ENCODE measurements around the gene ENAH.
"Not testable (repeated sequence)": the region's sequence is repeated elsewhere in the genome, so short reads cannot be mapped to it uniquely, and the experiment has no call there.

The ENAH gene

DNA sequence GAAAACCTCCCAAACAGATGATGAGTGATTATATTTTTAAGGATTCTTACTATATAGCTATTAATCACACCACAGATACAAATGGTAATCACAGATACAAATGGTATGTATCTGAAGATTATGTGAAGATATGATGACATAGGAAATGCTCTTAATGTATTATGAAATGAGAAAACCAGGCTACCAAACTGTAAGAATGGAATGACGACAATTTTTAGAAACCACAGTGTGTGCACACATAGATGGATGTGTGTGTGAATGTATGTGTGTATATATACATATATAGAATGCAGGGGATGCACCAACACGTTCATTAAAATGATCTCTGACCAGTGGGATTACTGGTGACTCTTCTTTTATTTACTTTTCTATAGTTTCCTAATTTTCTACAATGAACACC lies 21.5 kb upstream of the ENAH start:
- DNase-seq: no peak

DNA sequence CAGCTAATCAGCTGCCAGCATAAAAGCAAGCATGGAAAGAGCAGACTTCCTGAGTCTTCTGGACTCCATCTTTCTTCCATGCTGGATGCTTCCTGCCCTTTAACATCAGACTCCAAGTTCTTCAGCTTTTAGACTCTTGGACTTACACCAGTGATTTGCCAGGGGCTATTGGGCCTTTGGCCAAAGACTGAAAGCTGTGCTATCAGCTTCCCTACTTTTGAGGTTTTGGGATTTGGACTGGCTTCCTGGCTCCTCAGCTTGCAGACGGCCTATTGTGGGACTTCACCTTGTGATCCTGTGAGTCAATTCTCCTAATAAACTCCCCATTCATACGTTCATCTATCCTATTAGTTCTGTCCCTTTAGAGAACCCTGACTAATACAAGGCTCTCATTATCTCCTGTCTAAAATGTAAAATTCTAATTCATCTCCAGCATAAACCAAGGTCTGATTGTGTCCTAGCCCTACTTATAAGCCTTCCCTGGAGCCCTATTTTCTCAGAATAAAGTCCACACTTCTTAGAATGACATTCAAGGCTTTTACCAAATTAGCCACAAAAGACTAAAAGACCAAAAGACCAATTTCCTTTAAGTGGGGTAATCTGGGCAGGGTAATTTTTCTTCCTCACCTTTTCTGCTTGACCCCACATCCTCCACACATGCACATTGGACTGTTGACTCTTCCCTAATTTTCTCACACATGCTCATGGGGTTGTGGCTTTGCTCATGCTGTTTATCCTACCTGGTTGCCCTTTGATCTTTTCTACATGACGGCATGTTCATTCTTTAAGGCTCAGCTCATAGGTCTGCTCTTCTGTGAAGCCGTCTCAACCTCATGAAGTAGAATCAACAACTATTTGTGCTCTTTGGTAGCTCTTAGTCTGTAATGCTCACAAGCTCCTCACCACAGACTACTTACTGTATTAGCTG lies 18.1 kb upstream of the ENAH start:
- DNase-seq: no peak

DNA sequence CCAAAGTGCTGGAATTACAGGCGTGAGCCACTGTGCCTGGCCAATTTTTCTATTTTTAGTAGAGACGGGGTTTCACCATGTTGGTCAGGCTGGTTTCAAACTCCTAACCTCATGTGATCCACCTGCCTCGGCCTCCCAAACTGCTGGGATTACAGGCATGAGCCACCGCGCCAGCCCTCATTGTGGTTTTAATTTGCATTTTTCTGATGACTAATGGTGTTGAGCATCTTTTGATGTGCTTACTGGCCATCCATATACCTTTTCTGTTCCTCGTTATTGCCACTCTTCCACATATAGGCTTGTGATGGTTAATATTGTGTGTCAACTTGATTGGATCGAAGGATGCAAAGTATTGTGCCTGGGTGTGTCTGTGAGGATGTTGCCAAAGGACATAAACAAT lies 17.4 kb upstream of the ENAH start:
- no peak for DNase-seq

DNA sequence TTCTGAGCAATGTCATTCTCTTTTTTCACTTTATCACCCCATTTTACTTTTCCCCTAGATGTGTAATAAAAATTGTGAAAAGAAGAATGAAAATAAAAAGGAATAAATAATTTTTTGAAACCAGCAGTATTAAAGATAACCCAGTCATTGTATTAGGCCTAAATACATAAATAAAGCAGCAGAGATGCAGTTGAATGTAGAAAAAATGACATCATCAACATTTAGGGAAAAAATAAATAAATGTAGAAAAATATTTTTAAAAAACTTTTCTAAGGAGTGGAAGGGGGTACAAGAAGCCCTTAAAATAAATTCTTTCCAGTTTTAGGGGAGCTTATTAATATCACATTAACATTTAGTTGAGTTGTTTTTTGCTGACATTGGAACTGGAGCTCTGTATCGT lies 15.3 kb upstream of the ENAH start:
- no peak for DNase-seq

DNA sequence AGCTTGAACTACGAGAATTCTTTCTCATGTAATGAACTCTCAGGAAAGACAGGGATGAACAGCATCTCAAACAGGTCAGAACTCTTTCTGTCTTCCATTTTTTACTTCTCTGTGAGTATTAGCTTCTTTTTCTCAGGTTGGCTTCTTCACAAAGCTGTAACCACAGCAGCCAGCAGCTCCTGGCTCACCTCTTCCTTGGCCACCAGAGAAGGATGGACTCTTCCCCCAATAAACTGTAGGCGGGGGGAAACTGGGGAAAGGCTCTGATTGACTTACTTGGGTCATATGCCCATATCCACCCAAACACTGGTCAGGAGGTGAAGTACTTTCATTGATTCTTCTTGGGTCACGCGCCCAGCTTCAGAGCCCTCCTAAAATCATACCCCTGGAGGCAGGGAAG lies 14.4 kb upstream of the ENAH start:
- DNase-seq: no peak

DNA sequence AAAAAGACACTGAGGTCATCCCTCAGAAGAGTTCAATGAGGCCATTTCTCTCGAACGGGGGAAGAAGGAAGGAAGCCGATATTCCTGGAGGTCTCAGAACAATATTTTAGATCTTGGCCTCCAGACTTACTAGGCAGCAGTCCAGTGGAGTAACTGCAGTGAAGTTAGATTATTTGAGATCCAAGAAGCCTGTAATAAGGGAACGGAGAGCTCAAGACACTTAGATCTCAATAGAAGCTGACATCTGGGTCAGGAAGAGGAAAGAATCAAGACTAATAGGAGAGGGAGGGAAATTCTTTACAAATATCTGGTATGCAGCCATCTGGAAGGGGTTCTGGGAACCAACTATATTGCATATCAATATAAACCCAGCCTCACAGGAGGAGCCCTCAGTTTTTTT lies 13.6 kb upstream of the ENAH start:
- no peak for DNase-seq

DNA sequence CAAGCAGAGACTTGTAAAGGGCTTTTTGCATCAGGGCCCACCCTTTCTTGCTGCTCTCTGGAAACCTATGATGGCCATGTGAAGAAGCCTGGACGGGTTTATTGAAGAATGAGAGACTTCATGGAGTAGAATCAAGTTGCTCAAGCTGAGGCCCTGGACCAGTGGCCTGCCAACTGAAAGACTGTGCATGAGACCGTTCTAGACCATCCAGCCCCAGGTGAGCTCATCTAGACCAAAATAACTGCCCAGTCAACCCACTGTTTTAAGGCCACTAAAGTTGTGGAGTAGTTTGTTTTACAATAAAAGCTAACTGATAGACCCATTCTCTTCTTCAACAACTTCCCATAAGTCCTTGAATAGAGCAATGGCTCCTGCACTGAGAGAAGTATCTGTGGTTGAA lies 11.8 kb upstream of the ENAH start:
- no peak for DNase-seq

DNA sequence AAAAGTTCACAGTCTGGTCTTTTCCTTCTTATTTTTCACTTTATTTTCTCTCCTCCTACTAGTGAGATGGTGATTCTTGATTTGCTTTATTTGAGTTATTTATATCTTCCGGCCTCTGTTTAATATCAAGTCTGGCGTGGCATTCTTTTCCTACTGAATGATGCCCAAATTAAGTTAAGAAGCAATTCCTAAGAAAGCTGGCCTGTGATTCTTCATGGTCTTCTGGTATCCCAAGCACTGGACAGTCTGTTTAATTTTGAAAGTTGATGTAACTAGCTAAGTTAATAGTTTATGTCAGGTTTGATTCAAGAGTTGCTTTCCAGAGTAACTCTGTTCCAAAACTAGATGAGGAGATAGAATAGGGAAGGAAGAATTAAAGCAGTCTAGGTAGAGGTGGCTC lies 9.2 kb upstream of the ENAH start:
- no peak for DNase-seq

DNA sequence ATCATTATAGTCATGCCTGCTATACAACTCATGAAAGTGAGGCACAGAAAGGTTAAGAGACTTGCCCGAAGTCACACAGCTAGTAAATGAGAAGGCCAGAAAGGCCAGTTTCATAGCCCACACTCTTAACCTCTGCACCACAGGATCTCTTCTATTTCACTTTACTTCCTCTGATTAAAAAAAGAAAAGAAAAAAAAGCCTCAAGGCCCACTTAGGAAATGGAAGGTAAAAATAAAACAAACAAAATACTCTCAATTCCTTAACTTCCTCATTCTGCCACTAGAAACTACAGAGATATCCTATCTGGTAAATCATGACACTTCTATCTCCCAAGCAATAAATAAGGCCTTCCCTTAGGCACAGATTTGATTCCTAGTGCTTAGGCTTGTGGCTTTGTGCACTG lies 7.6 kb upstream of the ENAH start:
- DNase-seq: no peak

DNA sequence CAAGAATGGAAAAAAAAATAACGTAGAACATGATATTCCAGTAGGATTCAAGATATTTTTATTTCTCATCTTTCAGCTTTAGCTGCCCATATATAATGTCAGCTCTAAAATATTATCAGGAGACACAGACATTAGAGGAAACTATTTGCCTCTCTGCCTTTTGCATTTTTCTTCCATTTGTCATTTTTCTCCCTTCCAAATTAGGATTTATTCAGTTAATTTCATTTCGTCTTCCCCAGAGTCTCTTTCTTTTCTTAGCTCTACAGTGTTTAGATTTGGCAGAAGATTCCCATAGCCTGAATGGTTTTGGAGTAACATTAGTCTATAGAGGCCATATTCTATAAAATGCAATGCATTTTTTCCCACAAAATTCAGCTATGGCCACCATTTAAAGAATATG lies 5.1 kb upstream of the ENAH start:
- no peak for DNase-seq

DNA sequence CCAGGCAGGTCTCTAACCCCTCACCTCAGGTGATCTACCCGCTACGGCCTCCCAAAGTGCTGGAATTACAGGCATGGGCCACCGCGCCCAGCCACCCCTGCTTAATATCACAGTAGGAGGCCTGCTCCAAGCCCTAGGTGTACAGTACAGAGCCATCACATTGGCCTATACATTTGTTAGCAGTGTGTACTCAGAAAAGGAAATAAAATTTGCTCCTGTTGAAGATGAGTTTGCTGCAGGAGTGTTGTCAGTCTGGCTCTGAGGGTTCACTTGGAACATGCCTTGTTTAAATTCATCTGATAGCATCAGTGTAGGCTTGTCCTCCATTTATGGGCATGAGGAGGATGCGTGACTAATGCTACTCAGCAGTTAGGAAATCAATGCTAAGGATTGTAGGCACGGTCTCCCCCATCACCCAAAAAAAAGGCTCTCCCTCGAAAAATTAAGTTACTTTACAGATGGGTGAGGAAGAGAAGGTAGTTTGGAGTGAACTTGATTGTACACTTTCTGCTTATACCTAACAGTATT lies 4.6 kb upstream of the ENAH start:
- no peak for DNase-seq

DNA sequence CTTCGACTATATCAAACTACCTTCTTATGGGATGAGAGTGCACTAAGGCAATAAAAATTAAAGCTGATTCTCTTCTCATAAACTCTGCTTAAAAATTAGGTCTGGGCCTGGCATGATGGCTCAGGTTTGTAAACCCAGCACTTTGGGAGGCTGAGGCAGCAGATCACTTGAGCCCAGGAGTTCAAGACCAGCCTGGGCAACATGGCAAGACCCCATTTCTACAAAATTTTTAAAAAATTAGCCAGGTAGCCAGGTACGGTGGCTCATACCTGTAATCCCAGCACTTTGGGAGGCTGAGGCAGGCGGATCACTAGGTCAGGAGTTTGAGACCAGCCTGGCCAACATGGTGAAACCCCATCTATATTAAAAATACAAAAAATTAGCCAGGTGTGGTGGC lies 3.3 kb upstream of the ENAH start:
- not testable (repeated sequence) for DNase-seq

DNA sequence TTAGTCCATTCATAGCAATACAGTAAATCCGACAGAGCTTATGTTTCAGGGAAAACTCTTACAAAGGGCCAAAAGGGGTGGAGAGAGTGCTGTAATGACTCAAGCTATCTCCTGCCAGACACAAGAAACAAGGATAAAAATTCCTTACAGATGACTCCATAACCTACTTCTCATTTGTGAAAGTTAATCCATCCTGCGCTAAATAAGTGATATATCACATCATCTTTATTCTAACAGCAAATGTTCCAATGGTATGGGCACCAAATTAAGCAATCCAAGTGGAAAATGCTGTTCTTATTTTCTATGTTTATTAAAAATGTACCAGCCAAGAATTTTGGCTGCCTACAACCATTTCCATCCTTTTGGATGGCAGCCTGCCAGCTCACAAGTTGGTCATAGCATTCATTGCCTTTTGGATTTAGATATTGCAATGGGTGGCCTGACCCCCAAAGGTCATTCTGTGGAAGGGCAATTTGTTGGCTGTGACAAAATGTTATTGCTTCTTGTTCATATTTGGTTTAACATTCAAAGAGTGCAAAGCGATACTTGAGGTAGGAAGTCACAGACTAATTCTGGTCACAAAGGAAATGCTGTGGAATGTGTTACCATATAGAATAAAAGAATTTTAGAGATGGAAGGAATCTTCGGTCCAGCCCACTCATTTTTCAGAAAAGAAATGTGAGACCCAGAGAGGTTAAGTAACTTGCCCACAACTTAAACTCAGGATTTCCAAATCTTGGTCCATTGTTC lies 2.8 kb upstream of the ENAH start:
- DNase-seq: no peak

DNA sequence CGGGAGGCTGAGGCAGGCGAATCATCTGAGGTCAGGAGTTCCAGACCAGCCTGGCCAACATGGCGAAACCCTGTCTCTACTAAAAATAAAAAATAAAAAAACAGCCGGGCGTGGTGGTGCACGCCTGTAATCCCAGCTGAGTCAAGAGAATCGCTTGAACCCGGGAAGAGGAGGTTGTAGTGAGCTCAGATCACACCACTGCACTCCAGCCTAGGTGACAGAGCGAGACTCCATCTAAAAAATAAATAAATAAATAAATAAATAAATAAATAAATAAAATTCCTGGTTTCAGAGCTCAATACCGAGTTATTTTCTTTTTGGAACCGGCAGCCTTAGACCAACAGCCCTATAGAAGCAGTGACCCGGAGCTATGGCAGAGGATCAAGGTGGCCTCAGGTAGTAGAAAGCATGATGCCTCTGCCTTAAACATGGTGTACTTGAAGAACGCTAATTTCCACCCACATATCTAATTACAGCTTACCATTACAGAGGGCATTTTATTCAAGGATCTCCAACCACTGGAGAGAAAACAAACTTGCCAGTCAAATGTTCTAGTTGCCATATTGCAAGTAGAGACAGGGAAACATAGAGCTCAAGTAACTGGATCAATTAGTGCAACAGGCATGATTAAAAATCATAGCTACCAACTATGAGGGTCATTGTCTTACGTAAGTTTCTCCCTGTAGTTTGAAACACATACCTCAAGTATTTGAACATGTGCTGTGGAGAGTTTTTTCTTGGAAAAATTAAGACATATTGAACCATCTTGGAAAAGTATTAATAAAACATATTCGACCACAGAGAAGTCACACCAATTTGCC lies 2.0 kb upstream of the ENAH start:
- no peak for DNase-seq

DNA sequence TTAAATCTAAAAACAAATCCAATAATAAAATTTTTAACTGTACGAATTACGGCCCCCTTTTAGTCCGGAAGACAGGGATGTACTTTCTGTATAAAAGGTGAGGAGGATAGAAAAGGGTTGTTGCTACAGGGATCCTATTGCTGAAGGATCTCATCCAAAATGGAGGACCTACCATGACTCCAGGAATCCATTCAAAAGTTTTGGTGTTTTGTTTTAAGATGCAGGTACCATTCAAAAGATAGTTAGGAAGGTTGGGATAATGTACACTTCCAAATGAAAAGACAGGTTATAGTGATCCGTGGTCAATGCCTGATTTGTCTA lies 1.3 kb upstream of the ENAH start:
- no peak for DNase-seq

DNA sequence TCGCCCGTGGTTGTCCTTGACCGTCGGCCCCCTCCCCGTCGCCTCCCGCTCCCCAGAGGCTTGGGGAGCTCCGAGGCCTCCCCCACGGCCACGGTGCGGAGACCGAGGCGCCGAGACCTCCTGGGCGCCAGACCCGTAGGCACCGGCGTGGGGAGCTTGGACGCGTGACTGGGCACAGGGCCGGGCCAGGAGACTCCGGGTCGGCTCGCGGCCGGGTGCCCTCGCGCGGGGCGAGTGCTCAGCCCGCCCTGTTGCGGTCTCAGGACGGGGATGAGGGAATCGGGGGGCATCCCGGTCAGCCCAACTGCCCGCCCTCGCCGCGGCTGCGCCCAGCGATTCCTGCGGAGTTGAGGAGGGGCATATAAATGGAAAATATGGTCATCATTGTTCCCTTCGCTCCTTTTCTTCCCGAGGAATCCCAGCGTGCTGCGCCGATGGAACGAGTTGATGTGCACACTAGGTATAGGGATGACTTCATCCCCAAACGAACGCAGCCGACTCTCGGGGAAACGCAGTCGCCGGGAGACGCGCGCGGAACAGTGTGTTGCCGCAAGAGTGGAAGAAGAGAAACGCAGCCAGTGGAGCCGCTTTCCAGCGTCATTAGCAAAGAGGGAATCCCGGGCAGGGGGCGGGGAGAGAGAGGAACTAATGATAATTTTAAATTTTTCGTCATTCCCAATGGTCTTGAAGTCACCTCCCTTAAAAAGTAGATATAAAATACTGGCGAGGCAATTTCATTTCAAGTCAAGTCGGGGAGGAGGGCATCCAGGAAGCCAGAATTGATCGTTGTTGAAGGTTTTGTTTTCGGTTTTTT lies 747 bp upstream of the ENAH start:
- no peak for DNase-seq

DNA sequence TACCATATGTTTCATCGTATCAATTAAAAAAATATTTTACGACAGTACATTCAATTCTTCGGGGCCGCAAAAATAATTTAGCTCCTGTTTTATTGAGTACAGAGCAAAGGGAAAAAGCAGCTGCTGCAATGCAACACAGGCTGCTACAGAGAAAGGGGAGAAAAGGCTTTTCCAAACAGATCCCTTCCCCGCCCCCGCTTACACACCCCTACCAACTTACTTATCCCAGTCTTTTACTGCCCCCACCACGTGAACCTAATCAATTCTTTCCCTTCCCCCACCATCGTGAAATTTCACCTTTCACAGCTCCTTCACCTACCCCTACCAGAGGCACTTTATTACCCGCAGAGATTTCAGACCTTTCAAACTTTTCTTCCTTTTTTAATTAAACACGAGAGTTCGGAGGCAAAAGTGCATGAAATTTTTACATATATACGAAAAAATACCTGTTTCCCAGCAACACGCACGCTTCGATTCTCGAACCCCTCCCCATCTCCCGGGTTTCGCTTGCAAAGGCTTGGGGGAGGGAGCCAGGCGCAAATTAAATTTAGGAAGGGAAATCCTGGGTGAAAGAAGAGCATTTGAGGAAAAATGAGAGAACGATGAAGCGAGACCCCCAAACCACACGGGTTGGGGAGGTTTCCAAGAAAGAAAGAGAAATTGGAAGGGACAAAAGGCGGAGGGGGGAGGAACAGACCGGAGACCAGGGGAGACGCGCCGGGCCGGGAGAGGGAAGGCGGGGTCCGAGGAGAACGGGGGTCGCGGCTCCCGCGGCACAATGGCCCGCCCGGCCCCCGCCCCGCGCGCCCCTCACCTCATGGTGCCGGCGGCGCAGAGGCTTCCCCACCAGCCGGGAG lies 823 bp downstream of the ENAH start:
- DNase-seq: no peak

DNA sequence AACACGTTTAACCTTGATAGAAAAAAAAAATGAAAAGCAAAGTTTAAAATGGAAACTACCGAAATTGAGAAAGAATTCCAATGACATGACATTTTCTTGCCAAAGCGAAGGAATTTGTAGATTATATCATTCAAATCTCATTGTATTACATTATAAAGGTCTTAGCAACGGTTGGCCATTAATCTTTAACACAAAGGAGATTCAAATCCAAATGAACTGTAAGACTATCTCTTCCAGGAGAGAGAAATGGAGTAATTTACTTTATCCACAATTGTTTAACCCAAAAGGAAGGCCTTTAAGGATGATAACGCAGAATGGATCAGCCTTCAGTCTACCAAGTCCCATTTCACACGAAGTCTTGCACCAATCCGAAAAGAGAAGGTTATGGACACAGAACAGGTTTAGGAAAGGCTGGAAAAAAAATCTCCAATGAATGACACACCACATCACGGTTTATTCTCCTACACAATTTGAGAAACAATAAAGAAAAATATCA lies 1.5 kb downstream of the ENAH start:
- no peak for DNase-seq

DNA sequence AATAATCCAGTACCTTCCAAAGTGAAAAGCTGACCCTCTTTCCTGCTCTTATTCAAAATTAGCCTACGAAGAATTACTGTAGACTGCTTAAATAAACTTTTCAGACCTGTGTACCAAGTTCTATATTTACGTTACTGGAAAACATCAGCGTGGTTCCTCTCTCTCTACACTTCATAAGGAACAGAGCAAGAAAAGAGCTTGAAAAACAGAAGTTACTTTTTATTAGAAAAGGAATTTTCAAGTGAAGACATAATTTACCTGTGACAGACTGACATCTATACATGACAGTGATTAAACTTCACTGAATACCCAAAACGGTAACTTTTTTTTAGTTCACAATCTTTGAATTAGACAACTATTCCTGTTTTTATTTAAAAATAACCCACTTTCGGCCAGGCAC lies 2.7 kb downstream of the ENAH start:
- DNase-seq: no peak

DNA sequence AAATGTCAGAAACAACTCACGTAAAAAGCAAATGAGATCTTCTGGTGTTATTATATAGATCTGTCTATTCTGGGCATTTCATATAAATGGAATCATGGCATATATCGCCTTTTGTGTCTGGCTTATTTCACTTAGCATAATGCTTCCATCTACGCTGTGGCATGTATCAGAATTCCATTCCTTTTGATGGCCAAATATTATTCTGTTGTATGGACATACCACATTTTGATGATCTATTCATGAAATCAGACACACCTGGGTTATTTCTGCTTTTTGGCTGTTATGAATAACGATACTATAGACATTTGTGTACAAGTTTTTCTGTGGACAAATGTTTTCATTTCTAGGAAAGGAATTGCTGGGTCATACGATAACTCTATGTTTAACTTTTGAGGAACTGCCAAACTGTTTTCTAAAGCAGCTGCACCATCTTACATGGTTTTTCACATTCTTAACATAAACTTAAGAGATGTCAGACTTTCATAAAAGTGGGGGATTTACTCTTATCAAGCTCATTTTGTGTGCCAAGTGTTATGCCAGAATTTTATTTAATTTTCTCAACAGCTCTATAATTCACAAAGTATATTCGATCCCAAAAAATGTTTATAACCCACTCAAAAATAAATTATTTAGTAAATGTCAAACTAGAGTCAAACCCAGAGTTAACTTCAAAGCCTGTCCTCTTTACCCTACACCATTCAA lies 7.6 kb downstream of the ENAH start:
- DNase-seq: no peak

DNA sequence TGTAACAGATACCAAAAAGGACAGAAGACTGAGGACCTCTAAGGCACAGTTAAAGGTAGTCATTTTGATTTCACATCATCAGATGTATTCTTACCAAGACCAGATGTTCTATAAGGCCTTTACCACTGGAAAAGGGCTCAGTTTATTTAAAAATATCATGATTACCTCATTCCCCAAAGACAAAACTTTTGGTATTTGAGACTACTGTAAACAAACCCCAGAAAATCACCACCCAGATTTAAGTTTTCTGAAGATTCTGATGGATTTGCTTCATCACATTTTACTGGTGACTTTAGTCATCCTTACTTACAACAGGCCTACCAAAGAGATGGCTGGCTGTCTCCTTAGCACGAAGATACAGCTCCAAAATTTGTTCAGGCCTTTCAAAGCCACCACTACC lies 8.3 kb downstream of the ENAH start:
- DNase-seq: no peak

Data from effector CD4-positive, alpha-beta T cell (primary cell).